ENCODE measurements around the gene PIEZO1. TPM values are rescaled to one million over a fixed set of nuclear protein-coding genes. Genes with fewer than 3 reads are reported as not detected.

The PIEZO1 gene
- total and polyA plus RNA-seq, 10 of the 15 experiments (the other 5 are each of a cell fraction or from before 2014, with no cell fraction given): 1.3 to 169 (median 33.4) TPM

- CTCF ChIA-PET: no interaction called here
- whole genome bisulfite sequencing (ENCODE audit: insufficient coverage, insufficient replicate concordance, low lambda C conversion rate, missing lambda C conversion rate): 92% methylated on average over 31 of the region's 31 CpGs
- Histone ChIP-seq H3K27ac (ENCODE audit: control insufficient read depth, insufficient read depth) (no peak overlapping the region), H3K4me2 (ENCODE audit: control insufficient read depth, insufficient read depth) (no peak overlapping the region), H3K9ac (ENCODE audit: control insufficient read depth, insufficient read depth, low read length) (no peak overlapping the region), H3K4me1 (ENCODE audit: control insufficient read depth, insufficient read depth, low read length) (no peaks in the 10 kb centered on the region), H3K79me2 (ENCODE audit: control insufficient read depth, insufficient read depth, low read length) (no peaks in the 10 kb centered on the region), H2AFZ (ENCODE audit: control insufficient read depth, low read depth, low read length) (no peak overlapping the region), H3K27me3 (replicated peaks in 1 of 2; ENCODE audit: control insufficient read depth in 2 of 2, insufficient read depth in 2 of 2, low read length in 1 of 2) (no peaks in the 10 kb centered on the region), H3K4me3 (no peak overlapping the region), H4K20me1 (ENCODE audit: control insufficient read depth, insufficient read depth) (no peaks in the 10 kb centered on the region), H3K36me3 (ENCODE audit: control insufficient read depth in 2 of 2, insufficient read depth in 2 of 2, low read length in 1 of 2) (peaks cover 0 to 57% of the 10 kb centered on the region in 2 experiments; a peak in 3 of 4 replicates), H3K9me3 (replicated peaks; ENCODE audit: control insufficient read depth, insufficient read depth, low read length) (no peaks in the 10 kb centered on the region)
- RAD21 ChIA-PET (ENCODE audit: unreplicated experiment): no interaction called here
- no peak for TF ChIP-seq KDM1A (IDR thresholded peaks at IDR 0.05; ENCODE audit: borderline replicate concordance)
- TF ChIP-seq KLF5 (IDR thresholded peaks at IDR 0.05; ENCODE audit: partially characterized antibody): no peak
- in situ Hi-C loops (cut with MboI): no loop called here
- ATAC-seq (no peak), DNase-seq (ENCODE audit: low read depth, low spot score) (no peak), FAIRE-seq (no peak)
- intact Hi-C loops (cut with micrococcal nuclease; ENCODE audit: unreplicated experiment): no loop called here
- POLR2A ChIA-PET: interaction anchor here (0.6 to 0.7 kb wide), 2 partner anchors 796 to 974 kb away, joined by 3 to 7 read pairs; no protein-coding TSS in a partner anchor
- SMC1A ChIA-PET (ENCODE audit: uncharacterized antibody, unreplicated experiment): interaction anchor here (1.1 kb wide), 1 partner anchor 12 kb away, joined by 4 read pairs; no protein-coding TSS in a partner anchor
- no TSS peak for BruUV-seq (replicated peaks)
Measured at GRCh38 chr16:88724855-88725555, 60.0 kb downstream of the PIEZO1 start.

GRCh38 chr16:88723911-88724310, 61.1 kb downstream of the PIEZO1 start:
- 95% methylated on average over 17 of the region's 17 CpGs for WGBS (ENCODE audit: insufficient coverage, insufficient replicate concordance, low lambda C conversion rate, missing lambda C conversion rate)

More at GRCh38 chr16:88723911-88724310, 61.1 kb downstream of the PIEZO1 start:
- RAD21 ChIA-PET (ENCODE audit: unreplicated experiment): no interaction called here
- BruUV-seq (replicated peaks): no TSS peak
- peaks cover 0 to 63% of the 10 kb centered on the region in 2 experiments for H3K36me3 ChIP-seq (ENCODE audit: control insufficient read depth in 2 of 2, insufficient read depth in 2 of 2, low read length in 1 of 2)
- no peaks in the 10 kb centered on the region for H3K4me1 ChIP-seq (ENCODE audit: control insufficient read depth, insufficient read depth, low read length)
- no peak for ATAC-seq
- H3K4me2 ChIP-seq (ENCODE audit: control insufficient read depth, insufficient read depth): no peak overlapping the region
- no peaks in the 10 kb centered on the region for H4K20me1 ChIP-seq (ENCODE audit: control insufficient read depth, insufficient read depth)
- H3K27ac ChIP-seq (ENCODE audit: control insufficient read depth, insufficient read depth): no peak overlapping the region
- TF ChIP-seq MEF2B (IDR thresholded peaks at IDR 0.05; ENCODE audit: partially characterized antibody, poor library complexity, severe bottlenecking): no peak
- no peak for TF ChIP-seq PAX5 (IDR thresholded peaks at IDR 0.05; ENCODE audit: borderline replicate concordance, low read depth, low read length)
- no peak for TF ChIP-seq ATF2 (IDR thresholded peaks at IDR 0.05; ENCODE audit: low read length)
- TF ChIP-seq TCF3 (IDR thresholded peaks at IDR 0.05; ENCODE audit: borderline replicate concordance, insufficient read depth, low read depth, low read length): no peak
- no peak for FAIRE-seq
- no peaks in the 10 kb centered on the region for H3K27me3 ChIP-seq (replicated peaks in 1 of 2; ENCODE audit: control insufficient read depth in 2 of 2, insufficient read depth in 2 of 2, low read length in 1 of 2)
- H3K9me3 ChIP-seq (replicated peaks; ENCODE audit: control insufficient read depth, insufficient read depth, low read length): no peaks in the 10 kb centered on the region
- CTCF ChIA-PET: no interaction called here
- intact Hi-C loops (cut with micrococcal nuclease; ENCODE audit: unreplicated experiment) (no loop called here), in situ Hi-C loops (cut with MboI) (no loop called here)
- H3K4me3 ChIP-seq: no peak overlapping the region
- H3K79me2 ChIP-seq (ENCODE audit: control insufficient read depth, insufficient read depth, low read length): no peaks in the 10 kb centered on the region
- POLR2A ChIA-PET: no interaction called here
- H3K9ac ChIP-seq (ENCODE audit: control insufficient read depth, insufficient read depth, low read length): no peak overlapping the region
- DNase-seq (ENCODE audit: low read depth, low spot score): no peak
- SMC1A ChIA-PET (ENCODE audit: uncharacterized antibody, unreplicated experiment): no interaction called here
- H2AFZ ChIP-seq (ENCODE audit: control insufficient read depth, low read depth, low read length): no peak overlapping the region

Measured in GM12878 (cell line).